Measurements from ENCODE around the gene CACNA1S.

- no peak for TF ChIP-seq CTCF (IDR thresholded peaks at IDR 0.05)
- TF ChIP-seq EMX1 (CRISPR knock-in tag; IDR thresholded peaks at IDR 0.05), result no peak
- no peak for TF ChIP-seq ATF3 (CRISPR knock-in tag; conservative IDR thresholded peaks at IDR 0.05)
- no peak for TF ChIP-seq ZNF281 (CRISPR knock-in tag; IDR thresholded peaks at IDR 0.05)
- TF ChIP-seq ZNF219 (CRISPR knock-in tag; IDR thresholded peaks at IDR 0.05; ENCODE audit: borderline replicate concordance), result no peak
- TF ChIP-seq USF2 (CRISPR knock-in tag; IDR thresholded peaks at IDR 0.05), result no peak
- TF ChIP-seq ZNF396 (CRISPR knock-in tag; IDR thresholded peaks at IDR 0.05; ENCODE audit: borderline replicate concordance), result no peak
Measured at GRCh38 chr1:201104141-201104540, 8.1 kb downstream of the CACNA1S start.

Measured in WTC11 (cell line).